Ascending aorta (tissue), 2 donors: Measurements from ENCODE around the gene TMEM154. TPM values are rescaled to one million over a fixed set of nuclear protein-coding genes. Genes with fewer than 3 reads are reported as not detected.

Experiments
- DNase-seq, 2 donors: peaks; one replicate each; pipeline ENCODE4 v3.0.0-alpha.2; 2019; ENCODE audit warnings: low spot score in 2 of 2
- H3K27ac ChIP-seq, 2 donors: fragments of 200-600 bp; sonication (generic); one replicate each; pipeline ENCODE4 v1.5.1; 2016 to 2017; ENCODE audit warnings: mild to moderate bottlenecking in 1 of 2
- H3K27me3 ChIP-seq: fragments of 200-600 bp; sonication (generic); one replicate; pipeline ENCODE4 v1.5.1; 2017
- H3K36me3 ChIP-seq, 2 donors: fragments of 200-600 bp; sonication (generic); one replicate each; pipeline ENCODE4 v1.5.1; 2016
- H3K4me1 ChIP-seq, 2 donors: fragments of 200-600 bp; sonication (generic); one replicate each; pipeline ENCODE4 v1.5.1; 2016 to 2017; ENCODE audit warnings: mild to moderate bottlenecking in 1 of 2
- H3K4me3 ChIP-seq, 2 donors: fragments of 200-600 bp; sonication (generic); one replicate each; pipeline ENCODE4 v1.5.1; 2016 to 2017; ENCODE audit warnings: mild to moderate bottlenecking in 1 of 2
- H3K9me3 ChIP-seq, 2 donors: fragments of 200-600 bp; sonication (generic); one replicate each; pipeline ENCODE4 v1.5.1; 2016
- intact Hi-C: fragments of 100-400 bp; cut with DNase I; formaldehyde crosslinking; loops from one replicate; pipeline ENCODE4 v1.15.1; 2023
- total RNA-seq: library from RNA; depleted of rRNA; stranded (reverse); fragments of >200 nt; gene quantifications from one replicate; pipeline ENCODE4 v1.1.0, GENCODE V29; 2016
- TF ChIP-seq, protein P1 (sequence below), 3 experiments: fragments of 200-600 bp in 2 of 3; fragments of 450-650 bp in 1 of 3; sonication (generic) in 2 of 3; IDR thresholded peaks; one replicate each; pipeline ENCODE4 v1.5.1; 2016 to 2019; ENCODE audit warnings: antibody characterized with exemption in 3 of 3, mild to moderate bottlenecking in 1 of 3, moderate library complexity in 1 of 3

TMEM154 gene
- total RNA-seq, 1 donor from 2014 or later = 1.4 TPM

DNA sequence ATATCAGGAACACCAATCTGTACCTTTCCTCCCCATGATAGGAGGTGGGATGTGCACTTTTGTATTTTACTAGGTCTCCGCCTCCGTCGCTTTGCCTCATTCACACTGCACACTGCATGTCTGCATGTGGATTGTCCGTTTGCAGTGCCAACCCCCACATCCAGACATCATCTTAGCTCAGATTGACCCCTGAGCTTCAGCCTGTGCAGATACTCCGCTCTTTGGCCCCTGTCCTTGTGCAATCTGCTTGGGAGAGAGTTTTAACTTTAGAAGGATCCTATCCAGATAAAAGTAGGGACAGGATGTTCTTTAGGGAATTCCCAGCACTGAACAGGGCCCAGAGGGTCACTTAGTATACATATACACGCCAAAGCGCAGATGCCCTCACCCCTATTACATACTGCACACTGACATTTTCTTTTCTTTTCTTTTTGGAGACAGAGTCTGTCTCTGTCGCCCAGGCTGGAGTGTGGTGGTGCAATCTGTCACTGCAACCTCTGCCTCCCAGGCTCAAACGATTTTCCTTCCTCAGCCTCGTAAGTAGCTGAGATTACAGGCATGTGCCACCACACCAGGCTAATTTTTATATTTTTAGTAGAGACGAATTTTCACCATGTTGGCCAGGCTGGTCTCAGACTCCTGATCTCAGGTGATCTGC, 100.6 kb downstream of the TMEM154 start:
- no peak overlapping the region for H3K27ac ChIP-seq
- no peaks in the 10 kb centered on the region for H3K9me3 ChIP-seq
- H3K4me1 ChIP-seq = no peaks in the 10 kb centered on the region
- H3K36me3 ChIP-seq = no peaks in the 10 kb centered on the region
- intact Hi-C loops = no loop called here
- H3K4me3 ChIP-seq = no peak overlapping the region
- TF ChIP-seq, protein P1, sequence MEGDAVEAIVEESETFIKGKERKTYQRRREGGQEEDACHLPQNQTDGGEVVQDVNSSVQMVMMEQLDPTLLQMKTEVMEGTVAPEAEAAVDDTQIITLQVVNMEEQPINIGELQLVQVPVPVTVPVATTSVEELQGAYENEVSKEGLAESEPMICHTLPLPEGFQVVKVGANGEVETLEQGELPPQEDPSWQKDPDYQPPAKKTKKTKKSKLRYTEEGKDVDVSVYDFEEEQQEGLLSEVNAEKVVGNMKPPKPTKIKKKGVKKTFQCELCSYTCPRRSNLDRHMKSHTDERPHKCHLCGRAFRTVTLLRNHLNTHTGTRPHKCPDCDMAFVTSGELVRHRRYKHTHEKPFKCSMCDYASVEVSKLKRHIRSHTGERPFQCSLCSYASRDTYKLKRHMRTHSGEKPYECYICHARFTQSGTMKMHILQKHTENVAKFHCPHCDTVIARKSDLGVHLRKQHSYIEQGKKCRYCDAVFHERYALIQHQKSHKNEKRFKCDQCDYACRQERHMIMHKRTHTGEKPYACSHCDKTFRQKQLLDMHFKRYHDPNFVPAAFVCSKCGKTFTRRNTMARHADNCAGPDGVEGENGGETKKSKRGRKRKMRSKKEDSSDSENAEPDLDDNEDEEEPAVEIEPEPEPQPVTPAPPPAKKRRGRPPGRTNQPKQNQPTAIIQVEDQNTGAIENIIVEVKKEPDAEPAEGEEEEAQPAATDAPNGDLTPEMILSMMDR (IDR thresholded peaks at IDR 0.05) = no peak
- no peak for DNase-seq
- H3K27me3 ChIP-seq = no peaks in the 10 kb centered on the region

DNA sequence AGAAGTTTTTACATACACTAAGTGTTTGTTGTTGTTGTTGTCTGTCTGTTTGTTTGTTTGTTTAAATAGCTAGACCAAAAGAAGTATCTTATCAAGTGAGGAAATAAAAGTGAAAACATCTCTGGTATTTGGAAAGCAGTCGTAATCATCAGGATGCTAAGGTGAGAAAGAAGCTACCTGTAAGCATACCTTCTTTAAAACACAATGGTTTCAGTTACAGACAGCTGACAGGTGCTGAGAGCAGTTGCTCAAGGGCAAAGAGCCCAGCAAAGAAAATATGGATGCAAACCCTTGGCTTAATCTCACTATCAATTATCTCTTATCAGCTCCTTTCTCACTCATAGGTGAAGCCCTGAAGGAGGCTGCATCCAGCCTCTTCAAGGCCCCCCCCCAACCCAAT, 101.1 kb downstream of the TMEM154 start:
- no peaks in the 10 kb centered on the region for H3K27me3 ChIP-seq
- DNase-seq = no peak
- intact Hi-C loops = no loop called here

GRCh38 chr4:152577708-152578396, 101.9 kb downstream of the TMEM154 start:
- Histone ChIP-seq H3K4me1 (no peaks in the 10 kb centered on the region), H3K4me3 (no peak overlapping the region), H3K9me3 (no peaks in the 10 kb centered on the region), H3K27ac (no peak overlapping the region), H3K36me3 (no peaks in the 10 kb centered on the region), H3K27me3 (no peaks in the 10 kb centered on the region)
- intact Hi-C loops = no loop called here
- TF ChIP-seq, protein P1 (IDR thresholded peaks at IDR 0.05) = no peak
- DNase-seq = no peak

More for the DNA sequence above, 101.1 kb downstream of the TMEM154 start:
- no peaks in the 10 kb centered on the region for H3K9me3 ChIP-seq
- no peaks in the 10 kb centered on the region for H3K36me3 ChIP-seq
- no peak overlapping the region for H3K4me3 ChIP-seq
- no peak overlapping the region for H3K27ac ChIP-seq
- TF ChIP-seq, protein P1 (IDR thresholded peaks at IDR 0.05) = no peak
- H3K4me1 ChIP-seq = no peaks in the 10 kb centered on the region

- Histone ChIP-seq H3K4me3 (no peak overlapping the region), H3K36me3 (no peaks in the 10 kb centered on the region), H3K4me1 (no peaks in the 10 kb centered on the region), H3K9me3 (no peaks in the 10 kb centered on the region), H3K27me3 (no peaks in the 10 kb centered on the region), H3K27ac (no peak overlapping the region)
- intact Hi-C loops = no loop called here
- no peak for DNase-seq
- TF ChIP-seq, protein P1 (IDR thresholded peaks at IDR 0.05) = no peak
Measured at GRCh38 chr4:152575533-152575932, 104.3 kb downstream of the TMEM154 start.

- Histone ChIP-seq H3K27ac (no peak overlapping the region), H3K4me3 (no peak overlapping the region), H3K27me3 (no peaks in the 10 kb centered on the region), H3K9me3 (no peaks in the 10 kb centered on the region), H3K36me3 (no peaks in the 10 kb centered on the region), H3K4me1 (no peaks in the 10 kb centered on the region)
- TF ChIP-seq, protein P1 (IDR thresholded peaks at IDR 0.05) = no peak
- intact Hi-C loops = no loop called here
- no peak for DNase-seq
Measured at GRCh38 chr4:152573861-152574260, 105.9 kb downstream of the TMEM154 start.
